IPS-15b (cell line): Measurements from ENCODE around the gene ATP11A.

Experiments
- H3K27me3 ChIP-seq: one replicate; pipeline ENCODE4 v1.6.1; 2013; ENCODE audit warnings: low read length; ENCODE audit not compliant: control insufficient read depth, insufficient read depth
- H3K36me3 ChIP-seq: one replicate; pipeline ENCODE4 v1.6.1; 2013; ENCODE audit warnings: low read length; ENCODE audit not compliant: control insufficient read depth, insufficient read depth
- H3K4me1 ChIP-seq: one replicate; pipeline ENCODE4 v1.6.1; 2013; ENCODE audit warnings: mild to moderate bottlenecking, low read length; ENCODE audit not compliant: control insufficient read depth, insufficient read depth
- H3K4me3 ChIP-seq: one replicate; pipeline ENCODE4 v1.5.1; 2013; ENCODE audit warnings: low read depth, low read length
- H3K9ac ChIP-seq: one replicate; pipeline ENCODE4 v1.6.1; 2013; ENCODE audit warnings: low read depth, mild to moderate bottlenecking, low read length
- H3K9me3 ChIP-seq: one replicate; pipeline ENCODE4 v1.6.1; 2013; ENCODE audit warnings: mild to moderate bottlenecking, low read length; ENCODE audit not compliant: control insufficient read depth, insufficient read depth

The ATP11A gene

GRCh38 chr13:112715715-112716460 is 26.1 kb downstream of the ATP11A start:
- Histone ChIP-seq H3K36me3 (peaks cover 10% of the 10 kb centered on the region), H3K9me3 (no peaks in the 10 kb centered on the region), H3K4me1 (peaks cover 7% of the 10 kb centered on the region), H3K4me3 (no peak overlapping the region), H3K27me3 (no peaks in the 10 kb centered on the region), H3K9ac (no peak overlapping the region)

GRCh38 chr13:112716461-112716820 is 26.6 kb downstream of the ATP11A start:
- Histone ChIP-seq H3K27me3 (no peaks in the 10 kb centered on the region), H3K4me3 (no peak overlapping the region), H3K9ac (no peak overlapping the region), H3K4me1 (peaks cover 5% of the 10 kb centered on the region), H3K9me3 (no peaks in the 10 kb centered on the region), H3K36me3 (peaks cover 10% of the 10 kb centered on the region)

DNA sequence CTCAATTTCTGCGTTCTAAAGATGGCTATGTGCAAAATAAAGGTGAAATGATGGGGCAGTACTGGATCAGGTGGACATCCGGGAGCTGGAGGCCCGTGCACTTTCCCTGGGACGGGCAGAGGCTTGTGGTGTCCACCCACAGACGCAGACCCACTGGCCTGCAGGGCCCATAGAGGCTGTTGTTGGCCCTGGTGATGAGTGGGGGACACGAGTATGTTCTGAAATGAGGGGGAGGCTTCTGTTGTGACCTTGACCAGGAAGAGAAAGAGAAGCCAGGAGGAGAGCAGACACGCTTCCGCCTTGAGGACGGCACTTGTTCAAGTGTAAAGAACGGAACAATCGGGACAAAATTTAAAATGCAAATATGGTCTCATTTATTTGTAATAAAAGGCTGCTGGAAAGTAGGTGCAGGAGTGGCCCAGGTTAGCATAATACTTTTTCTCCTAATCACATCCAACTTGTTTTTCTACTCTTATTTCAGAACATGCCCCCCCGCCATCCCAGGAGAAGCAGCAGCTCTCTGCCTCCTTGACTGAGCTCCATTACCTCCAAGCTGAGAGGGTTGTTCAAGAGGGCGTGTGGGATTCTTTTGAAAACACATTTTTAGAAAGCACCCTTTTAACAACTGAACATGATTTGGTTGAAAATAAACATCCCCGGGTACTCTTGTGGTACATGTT is 27.1 kb downstream of the ATP11A start:
- no peaks in the 10 kb centered on the region for H3K9me3 ChIP-seq
- no peaks in the 10 kb centered on the region for H3K27me3 ChIP-seq
- H3K4me3 ChIP-seq, result no peak overlapping the region
- no peak overlapping the region for H3K9ac ChIP-seq
- H3K4me1 ChIP-seq, result peaks cover 3% of the 10 kb centered on the region
- H3K36me3 ChIP-seq, result peaks cover 10% of the 10 kb centered on the region

GRCh38 chr13:112718318-112718717 is 28.5 kb downstream of the ATP11A start:
- Histone ChIP-seq H3K4me3 (no peak overlapping the region), H3K9me3 (no peaks in the 10 kb centered on the region), H3K27me3 (no peaks in the 10 kb centered on the region), H3K9ac (no peak overlapping the region), H3K4me1 (no peaks in the 10 kb centered on the region), H3K36me3 (peaks cover 10% of the 10 kb centered on the region)

- H3K27me3 ChIP-seq, result no peaks in the 10 kb centered on the region
- no peak overlapping the region for H3K4me3 ChIP-seq
- H3K9me3 ChIP-seq, result no peaks in the 10 kb centered on the region
- no peak overlapping the region for H3K9ac ChIP-seq
- H3K4me1 ChIP-seq, result no peaks in the 10 kb centered on the region
- H3K36me3 ChIP-seq, result peaks cover 10% of the 10 kb centered on the region
These were observed 29.2 kb downstream of the ATP11A start for GRCh38 chr13:112719016-112719415.

GRCh38 chr13:112719556-112719955 is 29.7 kb downstream of the ATP11A start:
- Histone ChIP-seq H3K27me3 (no peaks in the 10 kb centered on the region), H3K4me1 (no peaks in the 10 kb centered on the region), H3K9ac (no peak overlapping the region), H3K4me3 (no peak overlapping the region), H3K36me3 (peaks cover 12% of the 10 kb centered on the region), H3K9me3 (no peaks in the 10 kb centered on the region)

DNA sequence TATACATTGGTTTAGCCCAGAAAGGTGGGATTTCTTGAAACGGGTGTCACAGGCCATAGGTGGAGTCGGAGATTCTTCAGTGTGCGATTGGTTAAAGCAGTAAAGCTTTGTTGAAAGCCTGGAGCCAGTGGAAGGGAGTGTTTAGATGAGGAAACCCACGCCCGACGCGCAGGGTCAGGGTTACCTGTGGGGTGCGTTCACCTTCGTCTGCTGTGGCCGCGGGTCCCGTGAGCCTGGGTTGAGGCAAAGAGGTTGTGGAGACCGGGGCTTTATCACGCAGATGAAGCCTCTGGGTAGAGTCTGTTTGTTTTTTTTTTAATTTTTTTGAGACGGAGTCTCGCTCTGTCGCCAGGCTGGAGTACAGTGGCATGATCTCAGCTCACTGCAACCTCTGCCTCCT is 30.4 kb downstream of the ATP11A start:
- Histone ChIP-seq H3K4me3 (no peak overlapping the region), H3K9ac (no peak overlapping the region), H3K27me3 (no peaks in the 10 kb centered on the region), H3K9me3 (no peaks in the 10 kb centered on the region), H3K4me1 (no peaks in the 10 kb centered on the region), H3K36me3 (peaks cover 7% of the 10 kb centered on the region)

- Histone ChIP-seq H3K4me3 (no peak overlapping the region), H3K36me3 (peaks cover 7% of the 10 kb centered on the region), H3K9ac (no peak overlapping the region), H3K4me1 (no peaks in the 10 kb centered on the region), H3K9me3 (no peaks in the 10 kb centered on the region), H3K27me3 (no peaks in the 10 kb centered on the region)
These were observed 31.0 kb downstream of the ATP11A start for GRCh38 chr13:112720814-112721197.

DNA sequence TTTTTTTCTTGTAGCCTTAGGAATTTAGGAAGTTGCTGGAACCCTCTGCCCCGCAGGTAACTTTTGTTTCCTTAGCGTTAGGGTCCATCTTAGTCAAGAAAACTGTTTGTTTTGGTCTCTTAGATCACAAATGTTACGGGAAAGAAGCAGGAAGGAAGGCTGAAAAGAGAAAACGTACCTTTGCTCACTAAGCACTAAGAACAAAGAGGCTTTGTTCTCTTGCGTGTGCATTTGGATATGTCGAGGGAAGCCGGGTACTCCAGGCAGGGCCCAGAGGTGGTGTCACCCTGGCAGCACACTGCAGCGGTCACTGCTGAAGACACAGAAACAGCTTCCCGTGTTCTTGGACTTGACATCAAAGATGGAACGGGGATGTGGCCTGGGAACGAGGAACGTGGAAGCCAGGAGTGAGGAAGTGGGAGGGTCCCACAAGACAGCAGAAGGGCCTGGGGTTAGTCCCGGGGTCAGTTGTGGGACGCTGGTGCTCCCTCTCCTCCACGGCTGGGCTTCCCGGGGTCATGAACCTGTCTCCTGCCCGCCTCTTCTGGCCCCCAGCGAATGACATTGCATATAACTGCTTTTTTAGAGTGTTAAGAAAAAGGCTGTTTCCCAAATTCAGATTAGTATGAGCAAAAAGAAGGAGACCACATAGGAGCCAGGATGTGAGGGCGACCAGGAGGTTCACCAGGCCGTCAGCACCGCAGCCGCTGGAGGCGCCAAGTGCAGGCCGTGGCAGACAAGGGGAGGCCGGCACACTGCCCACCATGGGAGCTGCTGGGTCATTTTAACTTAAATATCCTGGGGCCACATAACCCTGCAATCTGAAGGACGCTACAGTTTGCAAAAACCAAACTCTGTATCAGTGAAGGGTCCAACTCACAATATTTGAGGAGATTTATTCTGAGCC is 31.6 kb downstream of the ATP11A start:
- H3K9ac ChIP-seq, result no peak overlapping the region

DNA sequence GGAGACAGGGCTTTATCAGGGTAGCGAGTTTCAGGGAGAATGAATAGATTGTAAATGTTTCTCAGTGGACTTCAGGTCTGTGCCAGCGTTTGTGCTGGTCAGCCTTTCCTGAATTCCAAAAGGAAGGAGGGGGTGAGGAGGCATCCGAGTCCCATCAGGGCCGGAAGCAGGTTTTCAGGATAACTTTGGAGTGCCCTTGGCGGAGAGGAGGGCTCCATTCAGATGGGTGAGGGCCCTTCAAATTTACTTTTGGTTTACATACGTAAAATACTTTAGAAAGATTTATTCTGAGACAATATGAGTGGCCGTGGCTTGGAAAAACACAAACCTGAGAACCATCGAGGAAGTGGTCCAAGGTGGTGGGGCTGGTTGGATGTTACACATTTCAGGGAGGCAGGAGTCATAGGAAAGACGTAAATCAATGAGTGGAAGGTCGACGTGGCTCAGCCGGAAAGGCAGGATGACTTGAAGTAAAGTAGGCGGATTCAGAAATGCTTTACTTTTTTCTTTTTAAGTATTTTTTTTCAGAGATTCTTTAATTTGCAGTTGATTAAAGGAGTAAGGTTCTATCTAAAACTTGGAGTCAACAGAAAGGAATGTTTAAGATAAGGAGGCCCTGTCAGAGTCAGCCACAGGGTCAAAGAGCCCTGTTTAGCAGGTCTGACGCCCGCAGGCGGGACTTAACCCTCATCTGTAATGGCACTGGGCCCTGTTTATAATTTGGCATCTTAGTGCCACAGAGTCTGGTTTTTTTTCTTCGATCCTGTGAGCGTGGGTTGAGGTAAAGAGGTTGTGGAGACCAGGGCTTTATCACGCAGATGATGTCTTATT is 32.8 kb downstream of the ATP11A start:
- Histone ChIP-seq H3K4me3 (no peak overlapping the region), H3K4me1 (no peaks in the 10 kb centered on the region), H3K36me3 (peaks cover 3% of the 10 kb centered on the region), H3K9me3 (no peaks in the 10 kb centered on the region), H3K9ac (no peak overlapping the region), H3K27me3 (no peaks in the 10 kb centered on the region)

More for the DNA sequence above, 31.6 kb downstream of the ATP11A start:
- no peaks in the 10 kb centered on the region for H3K4me1 ChIP-seq
- no peaks in the 10 kb centered on the region for H3K9me3 ChIP-seq
- peaks cover 4% of the 10 kb centered on the region for H3K36me3 ChIP-seq
- no peaks in the 10 kb centered on the region for H3K27me3 ChIP-seq
- H3K4me3 ChIP-seq, result no peak overlapping the region

DNA sequence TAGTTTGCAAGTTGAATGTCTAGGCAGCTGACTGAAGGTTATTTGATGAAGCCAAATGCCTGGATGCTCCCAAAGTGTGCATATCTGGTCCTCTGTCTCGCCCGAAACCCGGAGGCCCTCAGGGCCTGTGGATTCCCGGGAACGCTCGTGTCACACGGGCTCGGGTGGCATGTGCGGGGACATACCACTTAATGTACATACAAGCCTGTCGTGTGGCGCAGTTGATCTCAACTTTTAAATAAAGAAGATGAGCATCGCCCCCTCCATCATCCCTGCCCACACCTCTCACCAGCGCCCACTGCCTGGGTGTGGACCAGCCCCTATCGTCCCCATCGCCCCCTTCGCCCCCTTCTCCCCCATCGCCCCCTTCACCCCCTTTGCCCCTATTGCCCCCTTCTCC is 33.9 kb downstream of the ATP11A start:
- Histone ChIP-seq H3K36me3 (peaks cover 3% of the 10 kb centered on the region), H3K4me1 (no peaks in the 10 kb centered on the region), H3K4me3 (no peak overlapping the region), H3K27me3 (no peaks in the 10 kb centered on the region), H3K9ac (no peak overlapping the region), H3K9me3 (no peaks in the 10 kb centered on the region)
